ENCODE results near the gene MYH14.

DNA sequence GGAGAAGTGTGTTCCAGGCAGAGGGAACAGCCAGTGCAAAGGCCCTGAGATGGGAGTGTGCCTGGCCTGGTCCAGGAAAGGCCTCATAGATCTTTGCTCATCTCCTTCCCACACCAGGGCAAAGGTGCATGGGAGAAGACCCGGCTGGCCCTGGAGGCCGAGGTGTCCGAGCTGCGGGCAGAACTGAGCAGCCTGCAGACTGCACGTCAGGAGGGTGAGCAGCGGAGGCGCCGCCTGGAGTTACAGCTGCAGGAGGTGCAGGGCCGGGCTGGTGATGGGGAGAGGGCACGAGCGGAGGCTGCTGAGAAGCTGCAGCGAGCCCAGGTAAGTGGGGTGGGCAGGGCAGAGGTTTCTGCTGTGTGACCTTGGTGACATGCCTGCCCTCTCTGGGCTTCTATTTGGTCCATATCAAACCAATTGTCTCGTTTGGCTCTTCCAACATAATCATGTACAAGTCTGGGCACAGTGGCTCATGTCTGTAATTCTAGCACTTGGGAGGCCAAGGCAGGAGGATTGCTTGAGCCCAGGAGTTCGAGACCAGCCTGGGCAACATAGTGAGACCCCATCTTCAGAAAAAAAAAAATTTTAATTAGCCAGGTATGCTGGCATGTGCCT lies 74.7 kb downstream of the MYH14 start:
- TF ChIP-seq CTCF (conservative IDR thresholded peaks at IDR 0.05) (no peak), ZFX (IDR thresholded peaks at IDR 0.05) (no peak)
